ENCODE results near the gene SLC12A8. TPM values are rescaled to one million over a fixed set of nuclear protein-coding genes. Genes with fewer than 3 reads are reported as not detected.

SLC12A8 gene
- total RNA-seq, 4 donors from 2014 or later: 5.4 to 10.5 (median 6.8) TPM

- Histone ChIP-seq H3K27ac (peak overlapping the region; percentile 29 to 50 (median 39)), H3K4me1 (peaks cover 0 to 27% (median 6%) of the 10 kb centered on the region in 4 donors), H3K27me3 (no peaks in the 10 kb centered on the region), H3K9me3 (no peaks in the 10 kb centered on the region), H3K36me3 (no peaks in the 10 kb centered on the region), H3K4me3 (no peak overlapping the region)
- DNase-seq: no peak
- TF ChIP-seq CTCF (IDR thresholded peaks at IDR 0.05) (no peak), POLR2AphosphoS5 (IDR thresholded peaks at IDR 0.05) (no peak), POLR2A (IDR thresholded peaks at IDR 0.05) (no peak), EP300 (IDR thresholded peaks at IDR 0.05; ENCODE audit: low read depth) (no peak)
- intact Hi-C loops (cut with DNase I; ENCODE audit: low total_unique reads) (no loop called here), in situ Hi-C loops (cut with MboI; ENCODE audit: low pct_ligation_motif_present in 1 of 4, low pct_unique_long_range_greater_than_20kb in 1 of 4, low sequenced_read_pairs in 3 of 4) (no loop called here)
- WGBS, 2 donors (ENCODE audit: low coverage in 1 of 2): 63 to 64% methylated on average over 2 of the region's 2 CpGs
Measured at GRCh38 chr3:125260158-125260557, 47.6 kb upstream of the SLC12A8 start.

- intact Hi-C loops (cut with DNase I; ENCODE audit: low total_unique reads) (no loop called here), in situ Hi-C loops (cut with MboI; ENCODE audit: low pct_ligation_motif_present in 1 of 4, low pct_unique_long_range_greater_than_20kb in 1 of 4, low sequenced_read_pairs in 3 of 4) (no loop called here)
- TF ChIP-seq POLR2AphosphoS5 (IDR thresholded peaks at IDR 0.05) (no peak), CTCF (IDR thresholded peaks at IDR 0.05) (no peak), POLR2A (IDR thresholded peaks at IDR 0.05) (no peak), EP300 (IDR thresholded peaks at IDR 0.05; ENCODE audit: low read depth) (no peak)
- Histone ChIP-seq H3K27ac (no peak overlapping the region), H3K9me3 (no peaks in the 10 kb centered on the region), H3K27me3 (no peaks in the 10 kb centered on the region), H3K36me3 (no peaks in the 10 kb centered on the region), H3K4me1 (peaks cover 0 to 23% (median 6%) of the 10 kb centered on the region in 4 donors), H3K4me3 (no peak overlapping the region)
- no peak for DNase-seq
- 78 to 90% methylated on average over 4 of the region's 4 CpGs for WGBS, 2 donors (ENCODE audit: low coverage in 1 of 2)
Measured at GRCh38 chr3:125257536-125257935, 45.0 kb upstream of the SLC12A8 start.

- H3K36me3 ChIP-seq: no peaks in the 10 kb centered on the region
- no peak for DNase-seq
- H3K9me3 ChIP-seq: no peaks in the 10 kb centered on the region
- intact Hi-C loops (cut with DNase I; ENCODE audit: low total_unique reads) (no loop called here), in situ Hi-C loops (cut with MboI; ENCODE audit: low pct_ligation_motif_present in 1 of 4, low pct_unique_long_range_greater_than_20kb in 1 of 4, low sequenced_read_pairs in 3 of 4) (no loop called here)
- H3K4me1 ChIP-seq: peaks cover 0 to 23% (median 6%) of the 10 kb centered on the region in 4 donors
- no peak overlapping the region for H3K4me3 ChIP-seq
- no peak overlapping the region for H3K27ac ChIP-seq
- TF ChIP-seq POLR2A (IDR thresholded peaks at IDR 0.05): no peak
- TF ChIP-seq EP300 (IDR thresholded peaks at IDR 0.05; ENCODE audit: low read depth): no peak
- no peak for TF ChIP-seq CTCF (IDR thresholded peaks at IDR 0.05)
- no peak for TF ChIP-seq POLR2AphosphoS5 (IDR thresholded peaks at IDR 0.05)
- H3K27me3 ChIP-seq: no peaks in the 10 kb centered on the region
Measured at GRCh38 chr3:125256675-125257074, 44.1 kb upstream of the SLC12A8 start.

GRCh38 chr3:125250973-125251372 is 38.4 kb upstream of the SLC12A8 start:
- intact Hi-C loops (cut with DNase I; ENCODE audit: low total_unique reads) (no loop called here), in situ Hi-C loops (cut with MboI; ENCODE audit: low pct_ligation_motif_present in 1 of 4, low pct_unique_long_range_greater_than_20kb in 1 of 4, low sequenced_read_pairs in 3 of 4) (no loop called here)
- Histone ChIP-seq H3K27me3 (no peaks in the 10 kb centered on the region), H3K9me3 (no peaks in the 10 kb centered on the region), H3K4me1 (no peaks in the 10 kb centered on the region), H3K36me3 (no peaks in the 10 kb centered on the region), H3K27ac (no peak overlapping the region), H3K4me3 (no peak overlapping the region)
- WGBS, 2 donors (ENCODE audit: low coverage in 1 of 2): 73 to 76% methylated on average over 2 of the region's 2 CpGs
- DNase-seq: no peak
- no peak for TF ChIP-seq EP300 (IDR thresholded peaks at IDR 0.05; ENCODE audit: low read depth)
- TF ChIP-seq POLR2AphosphoS5 (IDR thresholded peaks at IDR 0.05): no peak
- no peak for TF ChIP-seq POLR2A (IDR thresholded peaks at IDR 0.05)
- TF ChIP-seq CTCF (IDR thresholded peaks at IDR 0.05): no peak
